MCF 10A (cell line): Measurements from ENCODE around the gene TASOR. TPM values are rescaled to one million over a fixed set of nuclear protein-coding genes. Genes with fewer than 3 reads are reported as not detected.
"Not testable (repeated sequence)": the region's sequence is repeated elsewhere in the genome, so short reads cannot be mapped to it uniquely, and the experiment has no call there.

ENCODE experiments used
- BruUV-seq: library from RNA; stranded (reverse); fragments of 400-500 nt; replicated peaks from 2 replicates; lab custom pipeline; 2021; lab: Mats Ljungman, UMichigan
- CTCF ChIA-PET: fragments of 300-600 bp; sonication (Branson Sonifier 250); formaldehyde crosslinking; extraction: SDS; loops from one replicate; lab custom pipeline; 2021; ENCODE audit warnings: antibody characterized with exemption, inconsistent platforms; lab: Yijun Ruan, JAX
- POLR2A ChIA-PET: fragments of 300-600, 350-650 bp; sonication (Branson Sonifier 250); formaldehyde crosslinking; extraction: SDS; loops from one replicate; lab custom pipeline; 2020; ENCODE audit warnings: antibody characterized with exemption, inconsistent platforms; lab: Yijun Ruan, JAX
- DNase-seq: peaks from one replicate; pipeline ENCODE4 v3.0.0-alpha.2; 2018; ENCODE audit not compliant: unreplicated experiment
- H3K27ac Mint-ChIP-seq: one replicate; pipeline ENCODE4 v1.8.0; 2022; ENCODE audit warnings: mild to moderate bottlenecking, low read depth, mixed read lengths; ENCODE audit not compliant: unreplicated experiment
- H3K27me3 Mint-ChIP-seq: one replicate; pipeline ENCODE4 v1.8.0; 2022; ENCODE audit warnings: mixed read lengths; ENCODE audit not compliant: insufficient read depth, unreplicated experiment
- H3K36me3 Mint-ChIP-seq: one replicate; pipeline ENCODE4 v1.8.0; 2022; ENCODE audit warnings: mild to moderate bottlenecking, moderate library complexity, mixed read lengths; ENCODE audit not compliant: insufficient read depth, unreplicated experiment
- H3K4me1 Mint-ChIP-seq: one replicate; pipeline ENCODE4 v1.8.0; 2022; ENCODE audit warnings: mixed read lengths; ENCODE audit not compliant: insufficient read depth, unreplicated experiment
- H3K4me3 Mint-ChIP-seq: one replicate; pipeline ENCODE4 v1.8.0; 2022; ENCODE audit warnings: mild to moderate bottlenecking, moderate library complexity, mixed read lengths; ENCODE audit not compliant: unreplicated experiment
- H3K9me3 Mint-ChIP-seq: one replicate; pipeline ENCODE4 v1.8.0; 2022; ENCODE audit warnings: mixed read lengths; ENCODE audit not compliant: unreplicated experiment
- CTCF ChIP-seq: fragments of 200-600 bp; IDR thresholded peaks from one replicate; pipeline ENCODE4 v1.8.0; 2022; ENCODE audit warnings: antibody characterized with exemption, mild to moderate bottlenecking; ENCODE audit not compliant: unreplicated experiment
- intact Hi-C: fragments of 100-400 bp; cut with micrococcal nuclease; formaldehyde crosslinking; loops from 2 replicates; pipeline ENCODE4 v1.14.1; 2022
- total RNA-seq: library from RNA; stranded (reverse); gene quantifications from 2 replicates; pipeline ENCODE4 v1.2.3, GENCODE V29; 2022

TASOR gene
- total RNA-seq, 1 experiment from 2014 or later: 77.3 TPM

- ChIA-PET POLR2A (no interaction called here), CTCF (interaction anchor here (0.7 to 5.7 kb wide), 8 partner anchors 9 to 301 kb away, joined by 3 to 29 read pairs (median 3); no protein-coding TSS in a partner anchor)
- no peaks in the 10 kb centered on the region for H3K9me3 Mint-ChIP-seq
- BruUV-seq: no TSS peak
- H3K27me3 Mint-ChIP-seq: no peaks in the 10 kb centered on the region
- H3K36me3 Mint-ChIP-seq: no peaks in the 10 kb centered on the region
- H3K4me3 Mint-ChIP-seq: no peak overlapping the region
- intact Hi-C loops: no loop called here
- peaks cover 19% of the 10 kb centered on the region for H3K4me1 Mint-ChIP-seq
- no peak for DNase-seq
- peak overlapping the region; percentile 16 for H3K27ac Mint-ChIP-seq
- TF ChIP-seq CTCF: no peak
Observed at GRCh38 chr3:56694867-56695683, 12.0 kb upstream of the TASOR start.

- peak; percentile 17 for DNase-seq
- Mint-ChIP-seq H3K4me3 (no peak overlapping the region), H3K27ac (peak overlapping the region; percentile 35), H3K9me3 (no peaks in the 10 kb centered on the region), H3K36me3 (no peaks in the 10 kb centered on the region), H3K27me3 (no peaks in the 10 kb centered on the region), H3K4me1 (peaks cover 19% of the 10 kb centered on the region)
- ChIA-PET CTCF (interaction anchor here (1.7 to 5.7 kb wide), 3 partner anchors 8 to 295 kb away, joined by 6 to 29 read pairs (median 7); no protein-coding TSS in a partner anchor), POLR2A (interaction anchor here (0.7 to 1.7 kb wide), 2 partner anchors 95 to 107 kb away, joined by 3 to 4 read pairs; no protein-coding TSS in a partner anchor)
- no TSS peak for BruUV-seq
- intact Hi-C loops: no loop called here
- no peak for TF ChIP-seq CTCF
Observed at GRCh38 chr3:56693750-56694149, 10.7 kb upstream of the TASOR start.

- DNase-seq, intact Hi-C loops, H3K9me3 Mint-ChIP-seq, H3K4me3 Mint-ChIP-seq, H3K27me3 Mint-ChIP-seq, BruUV-seq, H3K27ac Mint-ChIP-seq, H3K36me3 Mint-ChIP-seq: not testable (repeated sequence)
- CTCF ChIA-PET: interaction anchor here (0.6 to 5.7 kb wide), 5 partner anchors 9 to 296 kb away, joined by 3 to 29 read pairs (median 4); no protein-coding TSS in a partner anchor
- POLR2A ChIA-PET: interaction anchor here (0.6 to 1.7 kb wide), 2 partner anchors 108 to 904 kb away, joined by 3 to 4 read pairs; partner anchors contain the start of gene ARF4
- peaks cover 23% of the 10 kb centered on the region for H3K4me1 Mint-ChIP-seq
Observed at GRCh38 chr3:56692520-56693433, 9.7 kb upstream of the TASOR start.

- H3K9me3 Mint-ChIP-seq, H3K4me3 Mint-ChIP-seq: not testable (repeated sequence)
Observed at GRCh38 chr3:56692001-56692365, 8.9 kb upstream of the TASOR start.

More at GRCh38 chr3:56692001-56692365, 8.9 kb upstream of the TASOR start:
- H3K27me3 Mint-ChIP-seq, H3K36me3 Mint-ChIP-seq, POLR2A ChIA-PET, intact Hi-C loops, H3K27ac Mint-ChIP-seq, DNase-seq, BruUV-seq: not testable (repeated sequence)
- CTCF ChIA-PET: interaction anchor here (0.9 to 5.7 kb wide), 4 partner anchors 10 to 297 kb away, joined by 3 to 29 read pairs (median 5); no protein-coding TSS in a partner anchor
- H3K4me1 Mint-ChIP-seq: peaks cover 23% of the 10 kb centered on the region
